ENCODE data around the gene LAMA1. TPM values are rescaled to one million over a fixed set of nuclear protein-coding genes. Genes with fewer than 3 reads are reported as not detected.

The LAMA1 gene
- total RNA-seq, 1 experiment from 2014 or later = 28.8 TPM

DNA sequence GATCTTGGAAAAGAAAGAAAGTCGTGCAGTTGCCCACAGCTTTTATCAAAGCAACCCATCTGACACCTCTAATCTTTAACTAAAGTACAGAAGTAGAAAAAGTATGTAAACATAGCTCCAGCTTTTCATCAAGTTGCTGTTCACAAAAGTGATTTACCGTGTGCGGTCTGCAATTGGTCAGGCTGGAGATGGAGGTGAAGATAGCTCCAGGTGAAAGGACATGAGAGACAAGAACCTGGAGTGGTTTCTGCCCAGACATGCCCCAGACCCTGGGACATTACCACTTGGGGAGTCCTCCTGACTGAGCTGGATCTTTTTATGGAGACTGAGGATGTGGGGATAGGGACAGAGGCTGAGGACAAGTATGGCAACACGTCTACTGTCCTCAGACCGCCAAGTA lies 82.7 kb downstream of the LAMA1 start:
- H3K23me2 ChIP-seq (ENCODE audit: insufficient read length, low read depth, low read length, poor library complexity, severe bottlenecking) = no peaks in the 10 kb centered on the region
- H4K8ac ChIP-seq (replicated peaks; ENCODE audit: insufficient read length, low read depth, low read length) = no peak overlapping the region
- no CpG with 5 or more reads among the region's 5 CpGs for WGBS (ENCODE audit: extremely low coverage, insufficient read length, low lambda C conversion rate)
- no peaks in the 10 kb centered on the region for H3K79me2 ChIP-seq (ENCODE audit: insufficient read depth, low read length)
- no peak for DNase-seq
- Mint-ChIP-seq H3K4me1 (peaks cover 2 to 3% of the 10 kb centered on the region in 2 experiments; a peak in 3 of 4 replicates), H3K9me3 (no peaks in the 10 kb centered on the region), H3K4me3 (no peak overlapping the region), H3K36me3 (ENCODE audit: insufficient read depth in 1 of 3, low read depth in 3 of 3) (peaks cover 19 to 27% (median 26%) of the 10 kb centered on the region in 3 experiments; a peak in 6 of 7 replicates), H3K27me3 (ENCODE audit: low read depth) (no peaks in the 10 kb centered on the region), H3K27ac (peak overlapping the region in 1 of 3 experiments; percentile 60; a peak in 1 of 7 replicates)
- H2BK5ac ChIP-seq (ENCODE audit: insufficient read length, low read length) = no peak overlapping the region
- no peaks in the 10 kb centered on the region for H3K4me1 ChIP-seq (ENCODE audit: insufficient read depth, low read length)
- H3K4me2 ChIP-seq (ENCODE audit: insufficient read depth, insufficient read length, low read length) = no peak overlapping the region
- H3K4ac ChIP-seq (ENCODE audit: low read depth, low read length) = no peak overlapping the region
- no peak overlapping the region for H2BK20ac ChIP-seq (ENCODE audit: low read depth, low read length, poor library complexity, severe bottlenecking)
- no peak overlapping the region for H3K56ac ChIP-seq (ENCODE audit: insufficient read length, low read depth, low read length)
- H3K27me3 ChIP-seq (ENCODE audit: insufficient read depth, low read length) = no peaks in the 10 kb centered on the region
- no peak overlapping the region for H2BK120ac ChIP-seq (ENCODE audit: low read depth, low read length, poor library complexity, severe bottlenecking)
- H3K79me1 ChIP-seq (ENCODE audit: insufficient read depth, low read depth, low read length, poor library complexity, severe bottlenecking) = no peaks in the 10 kb centered on the region
- no peak overlapping the region for H3T11ph ChIP-seq (ENCODE audit: low read length)
- H2BK15ac ChIP-seq (ENCODE audit: low read depth, low read length) = no peak overlapping the region
- no peak overlapping the region for H4K5ac ChIP-seq (ENCODE audit: insufficient read length, low read depth, low read length)
- no peak overlapping the region for H3K27ac ChIP-seq (ENCODE audit: insufficient read length, low read depth, low read length)
- H2AFZ ChIP-seq (ENCODE audit: low read length) = no peak overlapping the region
- no peak overlapping the region for H3K18ac ChIP-seq (ENCODE audit: insufficient read length, low read depth, low read length)
- no peak overlapping the region for H3K23ac ChIP-seq (ENCODE audit: insufficient read length, low read depth, low read length)
- TF ChIP-seq CTCF (conservative IDR thresholded peaks at IDR 0.05) = no peak
- no peaks in the 10 kb centered on the region for H4K20me1 ChIP-seq (ENCODE audit: control insufficient read depth, insufficient read depth, insufficient read length)
- no peak overlapping the region for H3K9ac ChIP-seq (ENCODE audit: extremely low read depth, insufficient read length, low read length)
- H4K91ac ChIP-seq (ENCODE audit: insufficient read length, low read depth, low read length) = no peak overlapping the region
- H3K9me3 ChIP-seq (ENCODE audit: control insufficient read depth, low read depth, low read length) = no peaks in the 10 kb centered on the region
- H2BK12ac ChIP-seq (ENCODE audit: insufficient read length, low read depth, low read length) = no peak overlapping the region
- H3K14ac ChIP-seq (ENCODE audit: insufficient read depth, low read length) = no peak overlapping the region
- H2AK5ac ChIP-seq (ENCODE audit: insufficient read length, low read length) = no peak overlapping the region
